Kidney (tissue), 14 donors: Measurements from ENCODE around the gene DCAF5. TPM values are rescaled to one million over a fixed set of nuclear protein-coding genes. Genes with fewer than 3 reads are reported as not detected.

Experiments used
- DNase-seq, 5 donors: peaks; one replicate each; pipeline ENCODE4 v3.0.0-alpha.2; 2013 to 2020
- FAIRE-seq: peaks from 2 replicates; lab custom pipeline; 2012; peaks lifted over from hg19 to GRCh38; lab: Jason Lieb, UNC
- H3K27ac ChIP-seq, 2 donors: one replicate each; pipeline ENCODE4 v1.7.0; 2013; ENCODE audit warnings: low read depth in 2 of 2, low read length in 2 of 2, inconsistent platforms in 1 of 2
- H3K27me3 ChIP-seq: one replicate; pipeline ENCODE4 v1.7.1; 2013; ENCODE audit warnings: low read length, inconsistent platforms; ENCODE audit not compliant: control insufficient read depth, insufficient read depth
- H3K36me3 ChIP-seq, 3 donors: one replicate each; pipeline versions ENCODE4 v1.7.0 to v1.7.1; 2013; ENCODE audit warnings: low read length in 3 of 3, control low read depth in 1 of 3, inconsistent platforms in 1 of 3; ENCODE audit not compliant: insufficient read depth in 3 of 3, control insufficient read depth in 2 of 3
- H3K4me1 ChIP-seq, 3 donors: one replicate each; pipeline versions ENCODE4 v1.7.0 to v1.7.1; 2013; ENCODE audit warnings: low read length in 3 of 3, inconsistent platforms in 1 of 3, low read depth in 1 of 3; ENCODE audit not compliant: control insufficient read depth in 2 of 3, insufficient read depth in 2 of 3
- H3K4me3 ChIP-seq, 3 donors: one replicate each; pipeline versions ENCODE4 v1.7.0 to v1.8.1; 2013; ENCODE audit warnings: low read length in 3 of 3, control low read depth in 1 of 3, inconsistent platforms in 1 of 3
- H3K9ac ChIP-seq, 3 donors: one replicate each; pipeline versions ENCODE4 v1.7.0 to v1.7.1; 2013; ENCODE audit warnings: low read length in 3 of 3, control low read depth in 1 of 3, inconsistent platforms in 1 of 3
- H3K9me3 ChIP-seq, 3 donors: one replicate each; pipeline versions ENCODE4 v1.7.0 to v1.7.1; 2013; ENCODE audit warnings: low read length in 3 of 3, control low read depth in 1 of 3, inconsistent platforms in 1 of 3; ENCODE audit not compliant: control insufficient read depth in 2 of 3, insufficient read depth in 1 of 3
- intact Hi-C: fragments of 100-400 bp; cut with DNase I; formaldehyde crosslinking; loops from one replicate; pipeline ENCODE4 v1.11.1; 2022
- polyA plus RNA-seq: library from polyadenylated mRNA; stranded (reverse); fragments of 350-450 nt; fragmentation: Illumina TruSeq; extraction: RNeasy Lipid Tissue Mini Kit (QIAGEN cat#74804); gene quantifications from one replicate; pipeline ENCODE4 v1.2.3, GENCODE V29; 2014; ENCODE audit warnings: low read depth, low replicate concordance; ENCODE audit not compliant: insufficient read depth
- total RNA-seq: library from RNA; stranded (reverse); fragmentation: NEBNext Ultra II Directional; extraction: Animal tissue kit (Norgen Biotek cat#: 25700); gene quantifications from one replicate; pipeline ENCODE4 v1.2.1, GENCODE V29; 2021
- TF ChIP-seq, protein P1 (sequence below): IDR thresholded peaks from 3 replicates; pipeline ENCODE4 v1.5.1; 2012; ENCODE audit warnings: mild to moderate bottlenecking, moderate library complexity, borderline replicate concordance; ENCODE audit not compliant: insufficient read depth; ENCODE audit errors: extremely low read depth
- donor health status: control.
- donor health status: control.
- donor health status: control.
- donor health status: control.
- donor health status: control.
- donor health status: DM: yes; HTN: yes; CAD: no.
- donor health status: Normal renal cell carcinoma (clear cell type).

DCAF5 gene
- total and polyA plus RNA-seq, 2 donors from 2014 or later, result 17.3 to 51.0 TPM

DNA sequence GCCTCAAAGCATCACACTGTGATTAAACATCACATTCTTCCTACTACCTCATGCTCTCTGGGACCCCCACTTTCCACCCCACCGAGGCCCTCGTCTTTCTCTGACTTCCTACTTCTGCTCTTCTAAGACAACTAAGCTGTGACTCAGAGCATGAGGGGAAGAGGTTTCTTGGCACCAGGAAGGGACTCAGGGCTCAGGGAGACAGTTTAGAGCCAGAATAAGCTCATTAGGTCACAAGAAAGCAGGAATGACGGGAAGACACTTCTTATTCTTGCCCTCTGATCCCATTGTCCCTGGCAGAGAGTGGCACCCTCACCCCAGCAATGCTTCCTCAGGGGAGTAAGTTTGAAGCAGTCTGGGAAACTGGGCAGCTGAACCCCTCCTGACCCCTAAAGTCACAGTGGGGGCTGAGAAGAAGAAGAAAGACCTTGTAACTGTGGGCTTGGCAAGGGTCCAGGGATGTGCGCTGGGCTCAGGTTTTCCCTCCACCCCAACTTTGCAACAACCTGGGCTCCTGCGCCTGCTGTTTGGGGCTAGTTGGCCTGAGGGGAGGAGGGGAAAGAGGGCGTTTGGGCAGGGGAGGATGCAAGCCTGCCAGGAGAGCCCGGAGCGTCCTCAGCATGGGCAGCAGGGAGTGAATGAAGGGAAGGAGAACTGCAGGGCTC, 109.2 kb downstream of the DCAF5 start:
- Histone ChIP-seq H3K9me3 (no peaks in the 10 kb centered on the region), H3K36me3 (no peaks in the 10 kb centered on the region), H3K27me3 (no peaks in the 10 kb centered on the region), H3K27ac (no peak overlapping the region), H3K4me3 (no peak overlapping the region), H3K4me1 (peaks cover 0 to 27% (median 18%) of the 10 kb centered on the region in 3 donors), H3K9ac (no peak overlapping the region)
- DNase-seq (no peak), FAIRE-seq (no peak)
- TF ChIP-seq, protein P1, sequence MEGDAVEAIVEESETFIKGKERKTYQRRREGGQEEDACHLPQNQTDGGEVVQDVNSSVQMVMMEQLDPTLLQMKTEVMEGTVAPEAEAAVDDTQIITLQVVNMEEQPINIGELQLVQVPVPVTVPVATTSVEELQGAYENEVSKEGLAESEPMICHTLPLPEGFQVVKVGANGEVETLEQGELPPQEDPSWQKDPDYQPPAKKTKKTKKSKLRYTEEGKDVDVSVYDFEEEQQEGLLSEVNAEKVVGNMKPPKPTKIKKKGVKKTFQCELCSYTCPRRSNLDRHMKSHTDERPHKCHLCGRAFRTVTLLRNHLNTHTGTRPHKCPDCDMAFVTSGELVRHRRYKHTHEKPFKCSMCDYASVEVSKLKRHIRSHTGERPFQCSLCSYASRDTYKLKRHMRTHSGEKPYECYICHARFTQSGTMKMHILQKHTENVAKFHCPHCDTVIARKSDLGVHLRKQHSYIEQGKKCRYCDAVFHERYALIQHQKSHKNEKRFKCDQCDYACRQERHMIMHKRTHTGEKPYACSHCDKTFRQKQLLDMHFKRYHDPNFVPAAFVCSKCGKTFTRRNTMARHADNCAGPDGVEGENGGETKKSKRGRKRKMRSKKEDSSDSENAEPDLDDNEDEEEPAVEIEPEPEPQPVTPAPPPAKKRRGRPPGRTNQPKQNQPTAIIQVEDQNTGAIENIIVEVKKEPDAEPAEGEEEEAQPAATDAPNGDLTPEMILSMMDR, result no peak
- intact Hi-C loops, result no loop called here

DNA sequence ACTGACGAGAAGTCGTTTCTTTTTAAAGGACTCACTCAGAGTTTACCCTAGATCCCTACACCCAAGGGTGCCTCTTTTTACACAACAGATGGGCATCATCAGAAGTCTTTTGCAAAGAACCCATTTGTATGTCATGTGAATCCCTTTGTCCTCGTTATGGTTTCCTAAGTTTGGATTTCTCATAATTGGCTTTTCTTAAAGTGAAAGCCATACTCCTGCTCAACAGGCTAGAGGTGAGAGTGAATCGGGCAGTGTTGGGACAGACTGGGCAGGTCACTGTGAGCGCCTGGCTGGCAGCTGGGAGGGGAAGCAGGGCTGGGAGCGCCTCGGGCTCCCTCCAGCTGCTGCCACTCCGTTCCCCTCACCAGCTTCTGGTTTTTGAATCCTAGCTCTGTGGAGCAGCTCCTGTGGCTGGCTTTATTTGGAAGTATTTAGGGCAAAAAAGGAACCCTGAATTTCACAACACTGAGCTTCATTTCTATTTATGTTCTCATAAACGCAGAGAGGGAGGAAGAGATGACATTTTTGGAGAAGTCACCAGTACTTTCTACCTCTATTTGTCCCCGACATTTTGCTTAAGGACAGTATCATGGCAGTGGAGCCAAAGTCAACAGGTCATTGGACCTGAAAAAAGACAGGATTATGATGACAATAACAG, 110.0 kb downstream of the DCAF5 start:
- no peak for FAIRE-seq
- no peaks in the 10 kb centered on the region for H3K9me3 ChIP-seq
- intact Hi-C loops, result no loop called here

DNA sequence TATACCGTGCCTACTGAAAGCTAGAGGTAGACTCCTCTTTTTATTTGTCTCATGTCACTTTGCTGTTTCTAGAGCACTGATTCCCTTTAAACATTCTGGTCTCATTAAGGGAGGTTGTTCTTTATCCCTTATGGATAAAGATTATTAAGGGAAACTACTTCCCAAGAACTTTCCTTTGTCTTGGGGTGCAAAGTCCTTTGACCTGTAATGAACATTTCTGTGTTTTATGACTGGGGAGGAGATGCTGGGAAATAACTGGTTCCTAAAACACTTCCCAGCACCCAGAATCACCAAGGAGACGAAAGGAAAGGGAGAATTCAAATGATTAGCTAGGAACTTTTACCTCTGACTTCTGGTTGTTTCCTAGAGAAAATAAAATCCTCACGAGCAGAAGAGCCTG, 110.6 kb downstream of the DCAF5 start:
- intact Hi-C loops, result no loop called here
- no peaks in the 10 kb centered on the region for H3K27me3 ChIP-seq
- peaks cover 0 to 27% (median 18%) of the 10 kb centered on the region in 3 donors for H3K4me1 ChIP-seq
- no peak overlapping the region for H3K9ac ChIP-seq
- H3K9me3 ChIP-seq, result no peaks in the 10 kb centered on the region
- FAIRE-seq (no peak), DNase-seq (no peak)
- TF ChIP-seq, protein P1, result no peak
- H3K4me3 ChIP-seq, result no peak overlapping the region
- no peak overlapping the region for H3K27ac ChIP-seq
- H3K36me3 ChIP-seq, result no peaks in the 10 kb centered on the region

More for the DNA sequence above, 110.0 kb downstream of the DCAF5 start:
- DNase-seq, result no peak
- Histone ChIP-seq H3K4me3 (no peak overlapping the region), H3K27ac (no peak overlapping the region), H3K9ac (no peak overlapping the region), H3K27me3 (no peaks in the 10 kb centered on the region), H3K36me3 (no peaks in the 10 kb centered on the region), H3K4me1 (peaks cover 0 to 27% (median 18%) of the 10 kb centered on the region in 3 donors)
- TF ChIP-seq, protein P1, result no peak
